NCI-H128 (cell line): ENCODE measurements around the gene TUBA1C.
"Not testable (repeated sequence)": the region's sequence is repeated elsewhere in the genome, so short reads cannot be mapped to it uniquely, and the experiment has no call there.

Experiments
- DNase-seq: peaks from one replicate; lab custom pipeline; 2025; ENCODE audit not compliant: unreplicated experiment; lab: John Stamatoyannopoulos, UW

TUBA1C gene

DNA sequence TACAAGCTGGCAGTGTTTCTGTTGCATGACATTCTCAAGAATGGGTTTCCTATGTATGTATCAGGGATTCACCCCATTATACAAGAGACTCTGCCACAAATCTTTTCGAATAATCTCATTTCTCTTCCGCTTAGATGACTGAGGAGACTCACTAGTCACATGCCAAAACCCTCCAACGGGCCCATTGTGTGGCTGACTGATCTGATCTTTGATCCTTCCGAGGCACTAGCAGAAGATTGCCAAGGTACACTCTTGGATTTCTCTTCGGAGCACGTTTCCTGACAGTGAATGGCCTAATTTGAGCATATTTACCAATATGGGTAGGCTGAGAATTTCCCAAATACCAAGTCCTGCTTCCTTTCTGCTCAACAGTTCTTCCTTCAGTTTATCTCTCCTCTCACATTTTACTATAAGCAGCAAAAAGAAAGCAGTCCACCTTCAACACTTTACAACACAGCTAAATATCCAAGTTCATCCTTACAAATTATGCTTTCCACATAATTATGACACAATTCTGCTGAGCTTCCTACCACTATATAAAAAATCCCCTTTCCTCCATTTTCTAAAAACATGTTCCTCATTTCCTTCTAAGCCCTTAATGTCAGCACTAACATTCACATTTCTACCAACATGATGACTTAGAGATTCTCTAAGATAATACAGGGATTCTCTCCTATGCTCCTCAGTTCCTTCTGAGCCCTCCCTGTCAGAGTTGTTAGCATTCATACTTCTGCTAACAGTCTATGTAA lies 41.1 kb downstream of the TUBA1C start:
- DNase-seq = no peak

DNA sequence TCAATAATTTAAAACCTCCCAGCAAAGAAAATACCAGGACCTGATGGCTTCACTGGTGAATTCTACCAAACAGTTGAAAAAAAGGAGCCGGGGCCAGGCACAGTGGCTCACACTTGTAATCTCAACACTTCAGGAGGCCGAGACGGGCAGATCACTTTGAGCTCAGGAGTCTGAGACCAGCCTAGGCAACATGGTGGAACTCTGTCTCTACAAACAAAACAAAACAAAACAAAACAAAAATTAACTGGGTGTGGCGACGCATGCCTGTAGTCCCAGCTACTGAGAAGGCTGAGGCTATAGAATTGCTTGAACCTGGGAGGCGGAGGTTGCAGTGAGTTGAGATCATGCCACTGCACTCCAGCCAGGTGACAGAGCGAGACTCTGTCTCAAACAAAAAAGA lies 44.5 kb downstream of the TUBA1C start:
- DNase-seq = no peak

DNA sequence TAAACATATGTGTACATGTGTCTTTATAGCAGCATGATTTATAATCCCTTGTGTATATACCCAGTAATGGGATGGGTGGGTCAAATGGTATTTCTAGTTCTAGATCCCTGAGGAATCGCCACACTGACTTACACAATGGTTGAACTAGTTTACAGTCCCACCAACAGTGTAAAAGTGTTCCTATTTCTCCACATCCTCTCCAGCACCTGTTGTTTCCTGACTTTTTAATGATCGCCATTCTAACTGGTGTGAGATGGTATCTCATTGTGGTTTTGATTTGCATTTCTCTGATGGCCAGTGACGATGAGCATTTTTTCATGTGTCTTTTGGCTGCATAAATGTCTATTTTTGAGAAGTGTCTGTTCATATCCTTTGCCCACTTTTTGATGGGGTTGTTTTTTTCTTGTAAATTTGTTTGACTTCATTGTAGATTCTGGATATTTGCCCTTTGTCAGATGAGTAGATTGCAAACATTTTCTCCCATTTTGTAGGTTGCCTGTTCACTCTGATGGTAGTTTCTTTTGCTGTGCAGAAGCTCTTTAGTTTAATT lies 45.6 kb downstream of the TUBA1C start:
- not testable (repeated sequence) for DNase-seq

DNA sequence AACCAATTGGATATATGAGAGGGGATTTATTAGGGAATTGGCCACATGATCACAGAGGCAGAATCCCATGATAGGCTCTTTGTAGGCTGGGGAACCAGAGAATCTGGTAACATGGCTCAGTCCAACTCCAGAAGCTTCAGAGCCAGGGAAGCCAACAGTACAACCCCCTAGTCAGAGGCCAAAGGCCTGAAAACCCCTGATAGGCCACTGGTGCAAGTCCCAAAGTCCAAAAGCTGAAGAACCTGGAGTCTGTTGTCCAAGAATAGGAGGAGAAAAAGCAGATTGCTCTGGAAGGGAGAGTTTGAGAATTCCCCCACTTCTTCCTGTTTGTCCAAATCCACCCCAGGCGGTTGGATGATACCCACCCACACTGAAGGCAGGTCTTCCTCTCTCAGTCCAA lies 49.9 kb downstream of the TUBA1C start:
- no peak for DNase-seq

DNA sequence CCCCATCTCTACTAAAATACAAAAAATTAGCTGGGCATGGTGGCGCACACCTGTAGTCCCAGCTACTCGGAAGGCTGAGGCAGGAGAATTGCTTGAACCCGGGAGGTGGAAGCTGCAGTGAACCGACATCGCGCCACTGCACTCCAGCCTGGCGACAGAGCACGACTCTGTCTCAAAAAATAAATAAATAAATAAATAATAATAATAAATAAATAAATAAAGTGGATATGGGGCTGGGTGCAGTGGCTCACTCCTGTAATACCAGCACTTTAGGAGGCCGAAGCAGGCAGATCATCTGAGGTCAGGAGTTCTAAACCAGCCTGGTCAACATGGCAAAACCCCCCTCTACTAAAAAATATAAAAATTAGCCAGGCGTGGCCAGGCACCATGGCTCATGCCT lies 52.2 kb downstream of the TUBA1C start:
- not testable (repeated sequence) for DNase-seq

DNA sequence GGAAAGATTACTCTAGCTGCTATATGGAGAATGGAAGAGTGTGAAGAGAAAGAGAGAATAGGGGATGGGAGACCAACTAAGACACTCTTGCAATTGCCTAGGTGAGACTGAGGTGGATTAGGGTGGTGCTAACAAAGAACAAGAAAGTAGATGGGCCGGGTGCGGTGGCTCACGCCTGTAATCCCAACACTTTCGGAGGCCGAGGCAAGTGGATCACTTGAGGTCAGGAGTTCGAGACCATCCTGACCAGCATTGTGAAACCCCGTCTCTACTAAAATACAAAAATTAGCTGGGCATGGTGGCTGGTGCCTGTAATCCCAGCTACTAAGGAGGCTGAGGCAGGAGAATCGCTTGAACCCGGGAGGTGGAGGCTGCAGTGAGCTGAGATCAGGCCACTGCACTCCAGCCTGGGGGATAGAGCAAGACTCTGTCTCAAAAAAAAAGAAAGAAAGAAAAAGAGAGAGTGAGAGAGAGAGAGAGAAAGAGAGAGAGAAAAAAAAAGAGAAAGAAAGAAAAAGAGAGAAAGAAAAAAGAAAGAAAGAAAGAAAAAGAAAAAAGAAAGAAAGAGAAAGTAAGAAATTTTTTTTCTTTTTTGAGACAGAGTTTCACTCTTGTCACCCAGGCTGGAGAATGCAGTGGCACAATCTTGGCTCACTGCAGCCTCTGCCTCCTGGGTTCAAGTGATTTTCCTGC lies 55.7 kb downstream of the TUBA1C start:
- DNase-seq = not testable (repeated sequence)

DNA sequence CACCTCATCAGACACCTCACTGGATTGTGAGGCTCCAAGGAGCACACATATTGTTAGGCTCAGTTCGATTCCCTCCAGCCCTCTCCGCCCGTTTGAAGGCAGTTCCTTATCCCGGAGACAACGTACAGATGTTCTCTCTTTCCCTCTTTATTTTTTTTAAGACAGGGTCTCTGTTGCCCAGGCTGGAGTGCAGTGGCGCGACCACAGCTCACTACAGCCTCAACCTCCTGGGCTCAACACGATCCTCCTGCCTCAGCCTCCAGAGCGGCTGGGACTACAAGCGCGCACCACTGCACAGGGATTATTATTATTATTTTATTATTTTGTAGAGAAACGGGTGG lies 57.5 kb downstream of the TUBA1C start:
- no peak for DNase-seq

DNA sequence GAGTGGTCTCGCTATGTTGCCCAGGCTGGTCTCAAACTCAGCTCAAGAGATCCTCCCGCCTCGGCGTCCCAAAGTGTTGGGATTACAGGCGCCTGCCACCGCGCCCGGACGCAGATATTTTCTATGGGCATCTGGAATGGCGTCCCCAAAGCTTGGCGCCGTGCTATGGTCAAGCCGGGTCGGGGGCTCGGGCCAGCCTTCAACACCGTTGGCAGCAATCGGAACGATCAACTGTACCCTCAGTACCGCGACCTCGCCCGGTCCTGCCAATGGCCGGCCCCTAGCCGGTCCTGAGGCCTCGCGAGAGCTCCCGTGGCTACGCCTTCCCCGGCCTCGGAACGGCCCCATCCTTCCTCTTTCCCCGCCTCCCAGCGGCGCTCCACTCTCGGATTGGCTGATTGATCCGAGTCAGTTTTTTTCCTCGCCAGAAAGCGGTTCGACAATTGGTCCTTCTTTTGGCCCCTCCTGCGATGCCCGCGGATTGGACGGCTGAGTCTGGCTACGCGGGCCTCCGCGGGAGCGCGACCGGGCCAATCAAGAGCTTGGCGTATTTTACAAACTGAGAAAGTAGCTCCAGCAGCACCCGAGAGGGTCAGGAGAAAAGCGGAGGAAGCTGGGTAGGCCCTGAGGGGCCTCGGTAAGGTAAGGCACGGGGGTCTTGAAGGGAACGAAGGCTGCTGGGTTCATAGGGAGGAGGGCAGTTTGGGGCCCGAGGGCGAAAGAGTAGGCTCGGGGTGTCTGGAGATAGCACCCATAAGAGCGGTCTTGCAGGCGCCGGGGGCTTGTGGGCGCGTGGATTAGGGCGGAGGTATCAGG lies 58.0 kb downstream of the TUBA1C start, which contains the start of gene TROAP:
TSS of gene TROAP (plus strand) at position 548 of the 816 bp plus-strand sequence. CDS start 354 bp downstream, outside the sequence.
- DNase-seq = peak; percentile 99

DNA sequence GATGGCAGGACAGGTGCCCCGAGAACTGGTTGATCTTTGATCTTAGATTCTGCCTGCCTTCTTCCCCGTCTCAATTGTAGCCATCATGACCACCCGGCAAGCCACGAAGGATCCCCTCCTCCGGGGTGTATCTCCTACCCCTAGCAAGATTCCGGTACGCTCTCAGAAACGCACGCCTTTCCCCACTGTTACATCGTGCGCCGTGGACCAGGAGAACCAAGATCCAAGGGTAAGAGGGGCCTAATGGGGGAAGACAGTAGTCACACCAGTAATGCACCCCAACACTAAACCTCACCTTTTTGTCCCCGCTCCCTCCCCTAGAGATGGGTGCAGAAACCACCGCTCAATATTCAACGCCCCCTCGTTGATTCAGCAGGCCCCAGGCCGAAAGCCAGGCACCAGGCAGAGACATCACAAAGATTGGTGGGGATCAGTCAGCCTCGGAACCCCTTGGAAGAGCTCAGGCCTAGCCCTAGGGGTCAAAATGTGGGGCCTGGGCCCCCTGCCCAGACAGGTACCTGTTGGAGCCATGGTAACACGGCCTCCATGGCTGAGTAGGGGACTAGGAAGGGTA lies 58.7 kb downstream of the TUBA1C start:
- no peak for DNase-seq
